ENCODE data around the gene ETFA.

The ETFA gene

DNA sequence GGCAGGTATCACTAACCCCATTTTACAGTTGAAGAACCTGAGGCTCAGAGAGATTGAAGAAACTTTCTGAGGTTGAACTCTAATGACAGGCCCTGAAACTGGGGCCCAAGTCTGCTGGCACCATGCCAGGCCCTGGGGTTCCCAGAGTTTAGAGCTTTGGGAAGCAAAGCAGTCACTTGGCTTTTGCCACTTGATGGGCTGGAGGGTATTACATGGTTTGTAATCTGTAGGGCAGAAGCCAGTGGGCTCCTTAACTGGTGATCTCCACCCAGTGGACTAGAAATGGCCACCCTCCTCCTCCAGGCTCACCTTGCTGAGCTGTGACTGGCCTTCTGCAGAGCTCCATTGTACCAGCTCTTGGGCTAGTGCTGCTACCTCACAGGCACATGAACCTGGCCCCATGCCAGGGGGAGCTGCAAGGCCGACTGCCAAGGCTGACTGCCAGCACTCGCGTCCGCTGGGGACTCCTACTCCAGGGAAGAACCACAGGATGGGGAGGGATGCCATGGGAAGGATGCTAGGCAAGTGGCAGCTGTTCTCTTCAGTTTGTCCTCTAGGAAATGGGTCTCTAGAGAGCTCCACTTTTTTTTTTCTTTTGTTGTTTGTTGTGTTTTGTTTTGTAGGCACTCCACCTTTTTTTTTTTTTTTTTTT is 104.8 kb downstream of the ETFA start:
- H2AFZ ChIP-seq (ENCODE audit: low read length), result no peak overlapping the region
- H4K20me1 ChIP-seq (ENCODE audit: insufficient read depth, low read length), result no peaks in the 10 kb centered on the region
- no peaks in the 10 kb centered on the region for H3K4me1 ChIP-seq (ENCODE audit: low read length)
- no peaks in the 10 kb centered on the region for H3K9me2 ChIP-seq (replicated peaks; ENCODE audit: insufficient read depth, low read length)
- no peak overlapping the region for H3K4me2 ChIP-seq (ENCODE audit: low read depth, low read length)
- H3K9me3 ChIP-seq (replicated peaks; ENCODE audit: insufficient read depth, low read length), result no peaks in the 10 kb centered on the region
- DNase-seq, result no peak
- no peak overlapping the region for H3K27ac ChIP-seq (ENCODE audit: low read length)
- no peaks in the 10 kb centered on the region for H3K27me3 ChIP-seq (replicated peaks; ENCODE audit: insufficient read depth, low read length)
- no peak overlapping the region for H3K9ac ChIP-seq (ENCODE audit: low read length)
- H3K4me3 ChIP-seq (ENCODE audit: low read length), result no peak overlapping the region
- no peaks in the 10 kb centered on the region for H3K79me2 ChIP-seq (ENCODE audit: low read length)
- 0 out of 2 replicates have a peak, but pooled peaks cover 3% of the 10 kb centered on the region for H3K36me3 ChIP-seq (replicated peaks; ENCODE audit: insufficient read depth, low read length)
- H3F3A ChIP-seq (ENCODE audit: insufficient read depth, low read length), result no peaks in the 10 kb centered on the region
- TF ChIP-seq EZH2 (optimal IDR thresholded peaks at IDR 0.05; ENCODE audit: low read depth, low read length) (no peak), EZH2phosphoT487 (IDR thresholded peaks at IDR 0.05; ENCODE audit: low read length) (no peak)
- TF ChIP-seq, protein P1, sequence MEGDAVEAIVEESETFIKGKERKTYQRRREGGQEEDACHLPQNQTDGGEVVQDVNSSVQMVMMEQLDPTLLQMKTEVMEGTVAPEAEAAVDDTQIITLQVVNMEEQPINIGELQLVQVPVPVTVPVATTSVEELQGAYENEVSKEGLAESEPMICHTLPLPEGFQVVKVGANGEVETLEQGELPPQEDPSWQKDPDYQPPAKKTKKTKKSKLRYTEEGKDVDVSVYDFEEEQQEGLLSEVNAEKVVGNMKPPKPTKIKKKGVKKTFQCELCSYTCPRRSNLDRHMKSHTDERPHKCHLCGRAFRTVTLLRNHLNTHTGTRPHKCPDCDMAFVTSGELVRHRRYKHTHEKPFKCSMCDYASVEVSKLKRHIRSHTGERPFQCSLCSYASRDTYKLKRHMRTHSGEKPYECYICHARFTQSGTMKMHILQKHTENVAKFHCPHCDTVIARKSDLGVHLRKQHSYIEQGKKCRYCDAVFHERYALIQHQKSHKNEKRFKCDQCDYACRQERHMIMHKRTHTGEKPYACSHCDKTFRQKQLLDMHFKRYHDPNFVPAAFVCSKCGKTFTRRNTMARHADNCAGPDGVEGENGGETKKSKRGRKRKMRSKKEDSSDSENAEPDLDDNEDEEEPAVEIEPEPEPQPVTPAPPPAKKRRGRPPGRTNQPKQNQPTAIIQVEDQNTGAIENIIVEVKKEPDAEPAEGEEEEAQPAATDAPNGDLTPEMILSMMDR (IDR thresholded peaks at IDR 0.05; ENCODE audit: low read length), result no peak

DNA sequence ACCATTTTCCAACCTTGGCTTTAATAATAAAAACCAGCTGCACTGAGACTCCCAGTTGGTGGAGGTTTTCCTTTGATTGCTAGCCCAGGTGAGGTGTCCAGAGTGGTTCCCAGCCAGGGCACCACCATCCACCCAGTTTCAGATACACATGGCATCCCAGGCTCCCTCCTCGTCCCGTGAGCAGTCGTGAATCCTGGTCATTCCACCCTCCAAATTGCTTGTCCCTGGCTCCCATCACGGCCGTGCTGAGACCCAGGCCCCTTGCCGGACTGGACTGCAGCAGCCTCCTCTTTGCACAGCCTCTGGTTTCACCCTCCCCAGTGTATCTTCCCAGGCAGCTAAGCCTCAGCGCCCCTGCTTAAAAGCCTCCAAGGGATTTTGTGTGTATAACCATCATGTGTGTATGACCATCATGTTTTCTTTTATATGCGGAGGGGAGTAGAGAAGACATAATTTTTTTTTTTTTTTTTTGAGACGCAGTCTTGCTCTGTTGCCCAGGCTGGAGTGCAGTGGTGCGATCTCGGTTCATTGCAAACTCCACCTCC is 106.3 kb downstream of the ETFA start:
- H3K27ac ChIP-seq (ENCODE audit: low read length), result no peak overlapping the region
- H2AFZ ChIP-seq (ENCODE audit: low read length), result no peak overlapping the region
- H3K9me2 ChIP-seq (replicated peaks; ENCODE audit: insufficient read depth, low read length), result no peaks in the 10 kb centered on the region
- H3K4me1 ChIP-seq (ENCODE audit: low read length), result no peaks in the 10 kb centered on the region
- no peaks in the 10 kb centered on the region for H3K36me3 ChIP-seq (replicated peaks; ENCODE audit: insufficient read depth, low read length)
- H3K4me2 ChIP-seq (ENCODE audit: low read depth, low read length), result no peak overlapping the region
- DNase-seq, result no peak
- TF ChIP-seq, protein P1 (IDR thresholded peaks at IDR 0.05; ENCODE audit: low read length), result no peak
- no peak for TF ChIP-seq EZH2 (optimal IDR thresholded peaks at IDR 0.05; ENCODE audit: low read depth, low read length)
- TF ChIP-seq EZH2phosphoT487 (IDR thresholded peaks at IDR 0.05; ENCODE audit: low read length), result no peak
- H3K9me3 ChIP-seq (replicated peaks; ENCODE audit: insufficient read depth, low read length), result no peaks in the 10 kb centered on the region
- no peaks in the 10 kb centered on the region for H3K27me3 ChIP-seq (replicated peaks; ENCODE audit: insufficient read depth, low read length)
- H3K4me3 ChIP-seq (ENCODE audit: low read length), result no peak overlapping the region
- no peaks in the 10 kb centered on the region for H4K20me1 ChIP-seq (ENCODE audit: insufficient read depth, low read length)
- H3K9ac ChIP-seq (ENCODE audit: low read length), result no peak overlapping the region
- no peaks in the 10 kb centered on the region for H3K79me2 ChIP-seq (ENCODE audit: low read length)
- no peaks in the 10 kb centered on the region for H3F3A ChIP-seq (ENCODE audit: insufficient read depth, low read length)

DNA sequence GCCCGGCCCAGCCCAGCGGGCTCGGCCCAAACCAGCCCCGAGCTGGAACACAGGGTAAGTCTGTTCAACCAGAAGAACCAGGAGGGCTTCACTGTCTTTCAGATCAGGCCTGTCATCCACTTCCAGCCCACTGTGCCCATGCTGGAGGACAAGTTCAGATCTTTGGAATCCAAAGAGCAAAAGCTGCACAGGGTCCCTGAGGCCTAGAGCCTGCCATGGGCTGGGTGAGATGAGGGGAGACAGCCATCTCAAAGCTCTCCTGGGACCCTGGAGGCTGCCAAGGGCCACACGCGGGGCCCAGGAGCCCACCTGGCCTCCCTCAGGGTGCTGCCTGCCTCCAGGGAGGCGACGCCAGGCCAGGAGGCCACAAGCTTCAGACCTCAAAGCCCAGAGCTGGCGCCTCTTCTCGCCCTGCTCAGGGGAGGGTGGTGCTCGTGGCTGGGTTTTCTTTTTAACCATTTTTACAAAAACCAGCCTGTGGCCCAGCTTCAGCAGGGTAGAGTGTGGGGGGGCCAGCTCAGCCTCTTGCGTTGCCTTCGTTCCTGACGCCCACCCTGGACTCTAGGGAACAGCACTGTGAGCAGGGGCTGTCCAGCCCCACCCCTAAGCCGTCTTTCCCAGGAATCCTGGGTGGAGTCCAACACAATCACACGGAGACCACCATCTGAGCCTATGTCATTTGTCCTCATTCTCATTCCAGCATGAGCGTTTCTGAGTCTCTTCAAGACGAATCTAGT is 107.0 kb downstream of the ETFA start:
- Histone ChIP-seq H3K9me2 (replicated peaks; ENCODE audit: insufficient read depth, low read length) (no peaks in the 10 kb centered on the region), H3F3A (ENCODE audit: insufficient read depth, low read length) (no peaks in the 10 kb centered on the region), H3K9me3 (replicated peaks; ENCODE audit: insufficient read depth, low read length) (no peaks in the 10 kb centered on the region), H4K20me1 (ENCODE audit: insufficient read depth, low read length) (no peaks in the 10 kb centered on the region), H2AFZ (ENCODE audit: low read length) (no peak overlapping the region), H3K4me1 (ENCODE audit: low read length) (no peaks in the 10 kb centered on the region), H3K4me3 (ENCODE audit: low read length) (no peak overlapping the region), H3K4me2 (ENCODE audit: low read depth, low read length) (no peak overlapping the region), H3K36me3 (replicated peaks; ENCODE audit: insufficient read depth, low read length) (no peaks in the 10 kb centered on the region), H3K79me2 (ENCODE audit: low read length) (no peaks in the 10 kb centered on the region), H3K27ac (ENCODE audit: low read length) (no peak overlapping the region), H3K27me3 (replicated peaks; ENCODE audit: insufficient read depth, low read length) (no peaks in the 10 kb centered on the region), H3K9ac (ENCODE audit: low read length) (no peak overlapping the region)
- no peak for DNase-seq
- TF ChIP-seq EZH2 (optimal IDR thresholded peaks at IDR 0.05; ENCODE audit: low read depth, low read length), result no peak
- TF ChIP-seq EZH2phosphoT487 (IDR thresholded peaks at IDR 0.05; ENCODE audit: low read length), result no peak
- TF ChIP-seq, protein P1 (IDR thresholded peaks at IDR 0.05; ENCODE audit: low read length), result no peak
